CD14-positive monocyte (primary cell): ENCODE measurements around the gene FBXO10. TPM values are rescaled to one million over a fixed set of nuclear protein-coding genes. Genes with fewer than 3 reads are reported as not detected.

Experiments used
- DNase-seq, 3 donors: peaks; one replicate each; pipeline ENCODE4 v3.0.0-alpha.2; 2011 to 2022
- H2AFZ ChIP-seq: 2 replicates; pipeline ENCODE4 v1.6.0; 2012; ENCODE audit warnings: mild to moderate bottlenecking, low read depth, low read length, inconsistent platforms; ENCODE audit not compliant: insufficient read depth, poor library complexity, severe bottlenecking
- H3K27ac ChIP-seq, 2 donors: 1 replicate in 1 of 2; 2 replicates in 1 of 2; pipeline ENCODE4 v1.5.1; 2012 to 2013; ENCODE audit warnings: low read length in 2 of 2, control low read depth in 1 of 2, inconsistent platforms in 1 of 2, low read depth in 1 of 2, mild to moderate bottlenecking in 1 of 2
- H3K27me3 ChIP-seq, 2 donors: one replicate each; pipeline versions ENCODE4 v1.6.0 to v1.6.1; 2011 to 2013; ENCODE audit warnings: low read length in 2 of 2; ENCODE audit not compliant: control insufficient read depth in 2 of 2, insufficient read depth in 2 of 2
- H3K36me3 ChIP-seq, 2 donors: replicated peaks in 1 of 2; 1 replicate in 1 of 2; 2 replicates in 1 of 2; pipeline versions ENCODE4 v1.5.1 to v1.6.1; 2012 to 2013; ENCODE audit warnings: low read length in 2 of 2, control low read depth in 1 of 2, inconsistent platforms in 1 of 2, mild to moderate bottlenecking in 1 of 2; ENCODE audit not compliant: insufficient read depth in 2 of 2, control insufficient read depth in 1 of 2
- H3K4me1 ChIP-seq, 2 donors: 1 replicate in 1 of 2; 2 replicates in 1 of 2; pipeline versions ENCODE4 v1.5.1 to v1.6.1; 2012 to 2013; ENCODE audit warnings: low read length in 2 of 2, control low read depth in 1 of 2, inconsistent platforms in 1 of 2, mild to moderate bottlenecking in 1 of 2, moderate library complexity in 1 of 2; ENCODE audit not compliant: insufficient read depth in 2 of 2, control insufficient read depth in 1 of 2
- H3K4me2 ChIP-seq: replicated peaks from 2 replicates; pipeline ENCODE3; 2012; ENCODE audit warnings: low read length, moderate library complexity, mild to moderate bottlenecking; ENCODE audit not compliant: poor library complexity, severe bottlenecking; ENCODE audit errors: extremely low read depth
- H3K4me3 ChIP-seq, 3 experiments: fragments of 200-600 bp in 1 of 3; sonication (generic) in 1 of 3; replicated peaks in 1 of 3; 1 replicate in 2 of 3; 2 replicates in 1 of 3; pipeline ENCODE4 v1.5.1; 2011 to 2013; ENCODE audit warnings: low read length in 3 of 3, mild to moderate bottlenecking in 3 of 3, control low read depth in 2 of 3, low read depth in 2 of 3, inconsistent platforms in 1 of 3, moderate library complexity in 1 of 3
- H3K79me2 ChIP-seq: 2 replicates; pipeline ENCODE4 v1.6.0; 2012; ENCODE audit warnings: mild to moderate bottlenecking, control low read depth, inconsistent platforms, low read length, moderate library complexity; ENCODE audit not compliant: insufficient read depth
- H3K9ac ChIP-seq: 2 replicates; pipeline ENCODE4 v1.6.0; 2017; ENCODE audit warnings: low read length, mild to moderate bottlenecking; ENCODE audit not compliant: insufficient read depth, poor library complexity, severe bottlenecking
- H3K9me3 ChIP-seq, 2 donors: replicated peaks in 1 of 2; 1 replicate in 1 of 2; 2 replicates in 1 of 2; pipeline versions ENCODE4 v1.5.1 to v1.6.1; 2012 to 2013; ENCODE audit warnings: low read length in 2 of 2, control low read depth in 1 of 2; ENCODE audit not compliant: control insufficient read depth in 1 of 2, insufficient read depth in 1 of 2
- H4K20me1 ChIP-seq: 2 replicates; pipeline ENCODE4 v1.6.0; 2012; ENCODE audit warnings: mild to moderate bottlenecking, low read length, control low read depth, moderate library complexity; ENCODE audit not compliant: insufficient read depth
- H3K27ac Mint-ChIP-seq, 7 donors: one replicate each; pipeline ENCODE4 v1.8.0; 2020; ENCODE audit warnings: mild to moderate bottlenecking in 7 of 7, mixed read lengths in 7 of 7, moderate library complexity in 6 of 7, inconsistent platforms in 2 of 7
- H3K27me3 Mint-ChIP-seq, 3 donors: one replicate each; pipeline ENCODE4 v1.8.0; 2021 to 2022; ENCODE audit warnings: low read depth in 3 of 3, mild to moderate bottlenecking in 3 of 3, mixed read lengths in 3 of 3, moderate library complexity in 3 of 3, inconsistent platforms in 1 of 3
- H3K36me3 Mint-ChIP-seq, 2 donors: one replicate each; pipeline ENCODE4 v1.8.0; 2020; ENCODE audit warnings: mixed read lengths in 2 of 2, inconsistent platforms in 1 of 2, mild to moderate bottlenecking in 1 of 2
- H3K4me1 Mint-ChIP-seq: one replicate; pipeline ENCODE4 v1.8.0; 2020; ENCODE audit warnings: mild to moderate bottlenecking, mixed read lengths
- H3K4me3 Mint-ChIP-seq, 2 donors: one replicate each; pipeline ENCODE4 v1.8.0; 2020; ENCODE audit warnings: mild to moderate bottlenecking in 2 of 2, mixed read lengths in 2 of 2, moderate library complexity in 1 of 2
- H3K9me3 Mint-ChIP-seq, 7 donors: one replicate each; pipeline ENCODE4 v1.8.0; 2020 to 2022; ENCODE audit warnings: mixed read lengths in 7 of 7, mild to moderate bottlenecking in 6 of 7, moderate library complexity in 6 of 7, inconsistent platforms in 2 of 7
- WGBS: methylation state at CpG from one replicate; pipeline ENCODE4 v1.1.5; 2013; ENCODE audit warnings: missing lambda C conversion rate; ENCODE audit not compliant: insufficient coverage; 5-methylcytosine and 5-hydroxymethylcytosine counted together
- intact Hi-C, 2 donors: fragments of 100-400 bp; cut with micrococcal nuclease; formaldehyde crosslinking; loops; one replicate each; pipeline versions ENCODE4 v1.15.0 to v1.15.1; 2023
- polyA plus RNA-seq, 3 donors: library from polyadenylated mRNA; depleted of rRNA in 1 of 3; unstranded in 2 of 3; stranded (reverse) in 1 of 3; fragments of 300-500 nt in 2 of 3; fragments of >200 nt in 1 of 3; fragmentation: Illumina TruSeq in 2 of 3; gene quantifications; 1 replicate in 2 of 3; 2 replicates in 1 of 3; pipeline ENCODE4 v1.2.3, GENCODE V29; 2012 to 2021
- TF ChIP-seq, protein P1 (sequence below): fragments of 200-600 bp; IDR thresholded peaks from one replicate; pipeline ENCODE4 v1.8.0; 2022; ENCODE audit warnings: antibody characterized with exemption, mild to moderate bottlenecking

The FBXO10 gene
- polyA plus RNA-seq, 3 donors = 0.08 to 1.5 TPM; not detected in 1

DNA sequence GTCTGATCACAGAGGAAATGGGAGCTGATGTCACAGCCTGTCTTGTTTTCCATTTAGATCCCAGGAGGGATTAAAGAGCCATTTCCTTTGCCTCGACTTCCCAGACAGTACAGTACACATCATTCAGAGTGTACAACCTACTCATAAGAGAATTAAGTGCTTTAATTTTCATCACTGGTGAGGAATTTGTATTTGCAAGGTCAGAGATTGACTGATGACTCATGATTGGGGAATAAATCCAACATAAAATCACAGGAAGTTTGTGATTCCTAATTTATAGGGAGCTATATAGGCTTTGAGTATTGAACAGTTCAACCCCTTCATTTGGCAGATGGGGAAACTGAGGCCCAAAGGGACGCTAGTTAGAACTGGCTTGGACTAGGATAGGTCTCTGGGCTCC is 20.3 kb upstream of the FBXO10 start:
- no peak overlapping the region for H2AFZ ChIP-seq
- no peaks in the 10 kb centered on the region for H3K9me3 Mint-ChIP-seq
- no peaks in the 10 kb centered on the region for H3K36me3 Mint-ChIP-seq
- DNase-seq = no peak
- peaks cover 17% of the 10 kb centered on the region for H3K4me1 Mint-ChIP-seq
- TF ChIP-seq, protein P1, sequence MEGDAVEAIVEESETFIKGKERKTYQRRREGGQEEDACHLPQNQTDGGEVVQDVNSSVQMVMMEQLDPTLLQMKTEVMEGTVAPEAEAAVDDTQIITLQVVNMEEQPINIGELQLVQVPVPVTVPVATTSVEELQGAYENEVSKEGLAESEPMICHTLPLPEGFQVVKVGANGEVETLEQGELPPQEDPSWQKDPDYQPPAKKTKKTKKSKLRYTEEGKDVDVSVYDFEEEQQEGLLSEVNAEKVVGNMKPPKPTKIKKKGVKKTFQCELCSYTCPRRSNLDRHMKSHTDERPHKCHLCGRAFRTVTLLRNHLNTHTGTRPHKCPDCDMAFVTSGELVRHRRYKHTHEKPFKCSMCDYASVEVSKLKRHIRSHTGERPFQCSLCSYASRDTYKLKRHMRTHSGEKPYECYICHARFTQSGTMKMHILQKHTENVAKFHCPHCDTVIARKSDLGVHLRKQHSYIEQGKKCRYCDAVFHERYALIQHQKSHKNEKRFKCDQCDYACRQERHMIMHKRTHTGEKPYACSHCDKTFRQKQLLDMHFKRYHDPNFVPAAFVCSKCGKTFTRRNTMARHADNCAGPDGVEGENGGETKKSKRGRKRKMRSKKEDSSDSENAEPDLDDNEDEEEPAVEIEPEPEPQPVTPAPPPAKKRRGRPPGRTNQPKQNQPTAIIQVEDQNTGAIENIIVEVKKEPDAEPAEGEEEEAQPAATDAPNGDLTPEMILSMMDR = no peak
- intact Hi-C loops = loop anchor here in 1 of 2 donors (10.0 kb wide), 2 partner anchors 308 to 472 kb away; partner anchors contain the start of genes SLC25A51 and ZCCHC7
- peaks cover 9% of the 10 kb centered on the region for H3K79me2 ChIP-seq
- no peaks in the 10 kb centered on the region for H3K9me3 ChIP-seq
- peaks cover 4% of the 10 kb centered on the region for H4K20me1 ChIP-seq
- no peak overlapping the region for H3K4me2 ChIP-seq
- H3K27me3 ChIP-seq = peaks cover 0 to 4% of the 10 kb centered on the region in 2 donors
- H3K4me3 Mint-ChIP-seq = no peak overlapping the region
- no peak overlapping the region for H3K4me3 ChIP-seq
- 89% methylated on average over 1 of the region's 2 CpGs for WGBS
- no peak overlapping the region for H3K27ac ChIP-seq
- H3K4me1 ChIP-seq = peaks cover 16 to 17% of the 10 kb centered on the region in 2 donors
- H3K36me3 ChIP-seq = no peaks in the 10 kb centered on the region
- H3K27me3 Mint-ChIP-seq = peaks cover 6 to 13% (median 11%) of the 10 kb centered on the region in 3 donors
- H3K27ac Mint-ChIP-seq = no peak overlapping the region
- no peak overlapping the region for H3K9ac ChIP-seq

DNA sequence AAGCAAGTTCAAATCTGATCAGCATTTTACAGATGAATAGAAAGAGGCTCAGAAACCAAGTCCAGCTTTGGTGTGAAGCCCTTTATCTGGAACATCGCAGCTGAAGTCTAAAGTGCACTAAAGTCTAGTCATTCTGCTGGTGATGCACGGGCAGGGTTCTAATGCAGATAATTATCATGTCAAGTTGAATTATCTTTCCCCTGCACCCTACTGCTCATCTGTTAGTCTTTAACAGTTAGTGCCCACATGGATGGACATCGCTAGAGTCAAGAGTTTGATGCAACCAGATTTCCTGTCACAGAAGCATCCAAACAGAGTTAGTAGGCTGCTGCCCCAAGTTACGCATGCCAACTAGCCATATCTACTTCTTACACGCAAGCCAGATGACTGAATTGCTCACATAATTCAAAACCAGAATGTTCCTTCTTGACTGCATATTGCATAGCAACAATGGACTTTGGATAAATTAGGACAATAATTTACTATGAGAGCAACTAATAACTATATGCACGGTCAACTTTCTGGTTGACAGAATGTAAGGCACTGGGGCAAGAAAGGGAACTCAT is 17.8 kb upstream of the FBXO10 start:
- peaks cover 4 to 5% of the 10 kb centered on the region in 2 donors for H3K36me3 Mint-ChIP-seq
- Histone ChIP-seq H3K9ac (no peak overlapping the region), H3K36me3 (peaks cover 0 to 2% of the 10 kb centered on the region in 2 donors), H3K27ac (no peak overlapping the region), H3K4me2 (peak overlapping the region; percentile 55), H2AFZ (peak overlapping the region; percentile 60), H3K4me3 (peak overlapping the region in 1 of 3 experiments; percentile 31), H3K79me2 (peaks cover 30% of the 10 kb centered on the region), H3K9me3 (no peaks in the 10 kb centered on the region), H3K4me1 (peaks cover 28 to 32% of the 10 kb centered on the region in 2 donors), H4K20me1 (peaks cover 15% of the 10 kb centered on the region), H3K27me3 (peaks cover 0 to 4% of the 10 kb centered on the region in 2 donors)
- no peaks in the 10 kb centered on the region for H3K9me3 Mint-ChIP-seq
- peaks cover 34% of the 10 kb centered on the region for H3K4me1 Mint-ChIP-seq
- H3K27me3 Mint-ChIP-seq = peaks cover 6 to 11% (median 7%) of the 10 kb centered on the region in 3 donors
- H3K27ac Mint-ChIP-seq = no peak overlapping the region
- no peak overlapping the region for H3K4me3 Mint-ChIP-seq
- TF ChIP-seq, protein P1 = no peak
- intact Hi-C loops = loop anchor here (5.0 to 10.0 kb wide), 4 partner anchors 127 to 469 kb away; partner anchors contain the start of genes ZBTB5 (in 2 of the 2), DCAF10 (in 1 of the 2), SLC25A51 (in 1 of the 2) and ZCCHC7 (in 1 of the 2)
- 100% methylated on average over 2 of the region's 6 CpGs for WGBS
- DNase-seq = no peak
